GM10847 (cell line): ENCODE results near the gene REELD1.

Experiments used
- POLR2A ChIP-seq: IDR thresholded peaks from 2 replicates; pipeline ENCODE4 v1.6.1; 2011; ENCODE audit not compliant: insufficient read length; ENCODE audit errors: extremely low read depth

REELD1 gene

DNA sequence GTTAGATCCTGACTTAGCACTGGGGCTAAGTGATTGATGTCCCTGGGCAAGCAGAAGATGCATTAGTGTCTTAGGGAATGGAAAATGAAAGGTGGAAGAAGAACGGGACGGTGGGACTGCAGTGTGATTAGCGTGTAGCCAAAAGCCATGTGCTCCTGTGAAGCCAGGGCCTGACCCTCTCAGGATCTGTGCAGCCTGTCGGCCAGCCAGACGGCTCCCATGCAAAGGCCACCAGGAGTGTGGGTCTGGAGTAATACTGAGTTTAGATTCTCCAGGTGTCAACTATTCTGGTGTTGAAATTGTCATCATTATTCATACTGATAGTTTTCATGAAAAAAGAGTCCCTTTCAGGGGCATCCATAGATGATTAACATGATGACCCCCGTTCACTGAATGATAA, 32.0 kb downstream of the REELD1 start:
- TF ChIP-seq POLR2A, result no peak

DNA sequence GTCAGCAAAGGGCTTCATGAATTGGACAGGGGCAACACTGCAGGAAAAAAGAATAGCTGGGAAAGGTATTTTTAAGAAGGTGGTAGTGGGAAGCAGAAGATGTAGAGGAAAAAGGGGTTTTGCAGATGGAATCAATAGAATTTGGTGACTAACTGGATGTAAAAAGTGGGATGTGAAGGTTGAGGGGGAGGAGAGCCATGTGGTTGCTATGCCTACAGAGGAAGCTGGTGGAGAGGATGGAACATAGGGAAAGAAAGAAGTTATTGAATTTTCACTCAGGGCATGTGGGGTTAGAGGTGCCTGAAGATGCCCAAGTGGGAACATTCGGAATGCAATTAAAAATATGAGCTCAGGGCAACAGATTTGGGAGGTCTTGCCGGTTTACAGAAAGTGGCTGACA, 33.0 kb downstream of the REELD1 start:
- no peak for TF ChIP-seq POLR2A

DNA sequence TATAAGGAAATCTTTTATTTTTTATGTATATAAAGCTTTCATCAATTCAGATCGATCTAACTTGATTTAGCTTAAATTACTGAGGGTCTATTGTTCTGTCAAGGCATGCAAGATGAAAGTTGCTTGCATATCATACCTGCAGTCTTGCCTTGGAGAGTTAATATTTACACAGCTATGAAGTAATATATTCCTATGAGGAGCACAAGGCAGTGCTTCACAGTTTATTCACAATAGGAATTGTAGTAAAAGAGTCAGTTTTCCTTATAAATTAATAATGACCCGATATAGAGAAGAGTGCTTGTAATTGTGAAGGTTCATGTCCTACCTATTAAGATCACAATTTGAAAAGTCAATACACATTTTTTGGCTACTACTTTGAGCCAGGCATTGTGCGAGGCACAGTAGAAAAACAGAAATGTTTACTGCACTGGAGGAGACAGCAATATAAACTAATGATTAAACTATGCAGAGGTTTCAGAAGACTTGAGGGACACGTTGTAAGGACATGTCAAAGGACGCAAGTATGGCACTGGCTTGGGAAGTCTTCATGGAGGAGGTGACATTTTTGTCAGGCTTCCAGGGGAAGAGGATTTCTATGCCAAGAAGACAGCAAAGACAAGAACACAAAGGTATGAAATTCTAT, 38.8 kb downstream of the REELD1 start:
- no peak for TF ChIP-seq POLR2A

DNA sequence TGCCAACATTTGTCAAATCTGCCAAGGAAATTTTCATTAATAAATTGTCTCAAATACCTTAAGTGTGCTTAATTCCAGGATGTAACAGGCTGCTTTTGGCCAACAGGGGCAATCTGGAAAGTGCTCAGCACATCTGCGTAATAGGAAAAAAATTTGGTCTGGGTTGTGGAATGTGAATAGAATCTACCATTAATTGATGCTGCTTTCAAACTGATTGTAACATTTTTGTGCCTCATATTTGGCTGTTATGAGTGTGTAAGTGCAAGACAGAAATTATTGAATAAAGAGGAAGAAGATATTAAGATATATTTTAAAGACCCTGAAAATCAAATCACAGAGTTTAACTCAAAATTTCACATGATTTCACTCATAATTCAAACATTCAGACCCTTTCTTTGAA, 41.1 kb downstream of the REELD1 start:
- TF ChIP-seq POLR2A, result no peak

DNA sequence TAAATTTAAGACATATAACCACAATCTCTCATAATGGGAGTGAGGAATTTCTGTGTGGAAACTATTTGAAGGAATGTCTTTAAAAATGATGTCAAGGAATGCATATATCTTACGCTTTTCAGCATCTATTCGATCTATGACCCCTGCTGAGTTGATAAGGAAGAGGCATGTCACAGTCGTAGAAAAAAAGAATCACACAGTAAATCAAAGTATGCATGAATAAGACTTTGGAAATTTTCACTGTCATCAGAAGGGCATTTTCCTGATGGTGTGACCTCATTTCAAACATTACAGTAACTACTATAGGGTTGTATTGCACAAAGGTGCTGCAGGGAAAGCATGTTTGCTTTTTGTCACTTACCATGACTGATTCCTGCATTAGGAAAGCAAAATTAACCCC, 41.5 kb downstream of the REELD1 start:
- TF ChIP-seq POLR2A, result no peak

DNA sequence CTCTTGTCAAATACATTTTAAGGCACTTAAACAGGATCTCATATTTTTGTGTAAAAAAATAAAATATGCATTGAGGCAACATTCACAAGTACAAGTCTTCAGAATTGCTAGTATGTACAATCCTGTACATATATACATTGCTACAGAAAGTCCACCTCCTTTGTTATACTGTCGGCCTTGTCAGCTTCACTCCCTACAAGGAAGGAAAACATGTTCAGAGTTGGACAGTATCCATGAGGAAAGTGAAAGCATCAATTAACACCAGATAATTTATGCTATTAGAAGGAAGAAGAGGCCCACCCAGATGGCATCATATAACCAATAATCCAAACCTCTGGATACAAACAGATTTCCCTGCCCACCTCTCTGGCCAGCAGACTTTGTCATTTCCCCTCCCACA, 42.0 kb downstream of the REELD1 start:
- no peak for TF ChIP-seq POLR2A

DNA sequence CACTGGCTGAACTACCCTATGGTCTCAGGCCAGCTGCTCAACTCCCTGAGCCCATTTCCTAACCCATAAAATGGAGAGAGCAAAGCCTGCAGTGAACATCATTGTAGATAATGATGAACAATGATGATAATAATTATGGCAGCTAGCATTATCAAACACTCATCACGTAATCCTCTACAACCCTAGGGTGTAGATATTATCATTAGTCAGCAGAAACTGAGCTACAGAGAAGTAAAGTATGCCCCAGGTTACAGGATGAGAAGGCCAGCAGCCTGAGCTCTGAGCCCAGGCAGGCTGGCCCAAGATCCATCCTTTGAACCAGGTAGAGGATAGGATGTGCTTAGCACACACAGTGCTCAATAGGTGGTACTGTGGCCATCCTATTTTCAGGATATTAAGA, 43.2 kb downstream of the REELD1 start:
- no peak for TF ChIP-seq POLR2A

DNA sequence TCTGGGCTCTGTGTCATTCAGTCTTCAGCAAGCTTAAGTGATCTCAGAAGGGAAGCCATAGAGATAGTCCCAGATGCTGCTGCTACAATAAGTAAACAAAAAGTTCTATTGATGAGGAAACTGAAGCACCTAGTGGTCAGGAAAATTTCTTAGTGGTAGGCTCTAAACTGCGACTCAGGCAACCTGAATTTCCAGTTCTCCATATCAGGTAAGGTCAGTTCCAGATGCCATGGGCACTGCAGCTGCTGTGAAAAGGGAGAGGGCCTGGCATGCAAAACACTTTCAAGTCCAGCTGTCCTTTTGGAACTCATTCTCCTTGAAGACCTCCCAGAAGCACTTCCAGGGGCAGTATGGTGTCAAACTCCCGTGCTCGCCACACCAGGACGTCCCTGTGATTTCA, 46.2 kb downstream of the REELD1 start:
- no peak for TF ChIP-seq POLR2A

DNA sequence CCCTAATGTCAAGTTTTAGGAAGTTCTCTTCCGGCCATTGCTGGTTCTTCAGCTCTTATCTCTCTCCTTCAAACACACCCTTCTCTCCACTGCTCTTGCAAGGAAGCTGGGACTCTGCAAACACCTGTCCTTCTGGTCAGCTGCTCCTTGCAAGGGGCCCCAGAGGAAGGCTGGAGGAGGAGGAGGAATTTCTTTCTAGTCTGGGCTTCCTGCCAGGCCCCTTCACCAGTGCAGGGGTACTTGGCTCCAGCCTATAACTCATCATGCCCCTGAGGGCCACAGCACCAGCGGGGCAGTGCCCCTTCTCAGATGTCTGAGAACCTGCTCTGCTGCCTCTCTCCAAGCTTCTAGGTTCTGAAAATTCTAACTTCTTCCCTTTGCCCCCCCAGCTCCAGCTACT, 46.7 kb downstream of the REELD1 start:
- TF ChIP-seq POLR2A, result no peak

DNA sequence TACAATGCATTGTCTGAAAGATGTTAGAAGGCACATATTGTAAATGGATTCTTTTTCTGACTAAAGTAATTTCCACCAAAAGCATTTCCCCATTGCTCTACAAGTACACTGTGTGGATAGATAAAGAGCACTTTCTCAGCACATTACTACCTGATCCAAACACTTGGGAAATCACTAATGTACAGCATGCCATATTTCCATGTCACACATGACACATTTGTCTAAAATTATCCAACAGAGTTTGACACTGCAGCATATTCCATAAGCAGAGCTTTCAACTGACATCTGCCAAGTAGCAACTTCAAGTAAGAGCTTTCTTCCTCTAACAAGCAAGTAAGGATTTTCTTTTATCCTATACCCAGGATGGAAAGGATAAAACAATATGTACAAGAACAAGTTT, 49.5 kb downstream of the REELD1 start:
- no peak for TF ChIP-seq POLR2A

DNA sequence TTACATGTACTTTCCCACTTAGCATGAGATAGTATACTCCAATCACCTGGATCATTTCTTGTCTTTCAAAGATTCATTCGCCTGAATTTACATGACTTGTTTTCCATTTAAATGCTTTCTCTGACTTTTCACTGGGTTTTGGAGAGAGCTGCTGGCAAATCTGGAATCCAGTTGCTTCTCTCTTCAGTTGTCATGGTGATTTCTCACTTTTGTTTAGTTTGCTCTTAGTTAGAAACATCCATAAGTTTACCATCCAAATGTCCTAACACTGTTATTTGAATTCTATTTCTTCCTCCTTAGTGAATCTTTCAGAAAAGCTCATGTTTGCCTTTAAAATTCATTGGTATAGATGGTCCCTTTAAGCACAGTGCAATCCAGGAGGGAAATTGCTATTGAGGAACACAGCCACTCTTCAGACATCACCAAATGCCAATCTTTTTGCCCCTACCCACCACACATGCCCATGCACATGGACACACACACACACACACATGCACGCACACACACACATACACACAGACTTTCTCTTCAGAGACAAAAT, 51.7 kb downstream of the REELD1 start:
- TF ChIP-seq POLR2A, result no peak

DNA sequence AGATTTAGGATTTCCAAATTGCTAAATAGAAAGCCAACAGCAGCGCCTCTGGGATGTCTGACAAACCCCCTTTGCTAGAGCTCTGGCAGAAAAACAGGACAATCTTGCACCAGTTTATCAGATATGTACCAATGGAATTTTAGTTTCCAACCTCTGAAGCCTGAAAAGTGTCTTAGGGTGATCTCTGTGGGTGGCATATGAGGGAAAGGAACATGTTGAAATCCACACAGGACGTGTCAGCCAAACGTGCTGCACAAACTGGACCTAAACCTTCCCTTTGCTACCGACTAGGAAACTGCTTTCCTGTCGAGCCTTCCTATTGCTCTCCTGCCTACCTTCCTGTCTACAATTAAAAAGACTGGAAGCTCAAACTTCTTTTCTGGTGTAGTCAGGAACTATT, 53.5 kb downstream of the REELD1 start:
- TF ChIP-seq POLR2A, result no peak

DNA sequence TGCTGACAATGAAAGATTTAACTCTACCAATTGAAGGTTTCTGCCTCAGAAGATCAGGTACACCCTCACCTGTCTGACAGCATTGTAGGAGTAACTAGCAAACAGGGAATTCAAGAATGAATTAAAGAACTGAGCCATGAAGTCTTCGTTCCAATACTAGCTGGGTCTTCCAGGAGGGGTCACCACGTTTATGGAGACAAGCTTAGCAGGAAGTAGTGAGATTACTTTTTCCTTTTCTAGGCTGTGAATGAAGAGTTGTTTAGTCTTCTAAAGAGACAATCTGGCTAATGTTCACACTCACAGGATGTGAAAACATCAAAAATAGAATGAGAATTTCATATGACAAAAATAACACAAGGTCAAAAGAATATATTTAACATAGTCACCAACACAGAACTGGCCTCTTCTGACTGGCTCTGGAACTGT, 54.9 kb downstream of the REELD1 start:
- TF ChIP-seq POLR2A, result no peak

DNA sequence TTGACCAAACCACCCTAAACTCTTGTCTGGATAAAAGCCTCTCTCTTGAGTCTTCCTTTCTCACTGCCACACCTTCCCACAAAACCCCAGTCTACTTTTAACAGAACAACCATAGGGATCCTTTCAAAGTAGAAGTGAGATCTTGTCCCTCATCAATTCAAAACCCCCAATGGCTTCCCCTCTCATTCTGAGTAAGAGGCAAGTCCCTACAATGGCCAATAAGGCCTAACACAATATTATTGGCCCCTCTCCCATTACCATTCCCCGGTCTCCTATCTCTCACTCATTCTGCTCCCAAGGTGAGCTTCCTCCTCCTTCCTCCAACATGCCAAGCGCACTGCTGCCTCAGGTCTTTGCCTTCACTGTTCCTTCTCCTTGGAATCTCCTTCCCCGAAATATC, 57.1 kb downstream of the REELD1 start:
- TF ChIP-seq POLR2A, result no peak

DNA sequence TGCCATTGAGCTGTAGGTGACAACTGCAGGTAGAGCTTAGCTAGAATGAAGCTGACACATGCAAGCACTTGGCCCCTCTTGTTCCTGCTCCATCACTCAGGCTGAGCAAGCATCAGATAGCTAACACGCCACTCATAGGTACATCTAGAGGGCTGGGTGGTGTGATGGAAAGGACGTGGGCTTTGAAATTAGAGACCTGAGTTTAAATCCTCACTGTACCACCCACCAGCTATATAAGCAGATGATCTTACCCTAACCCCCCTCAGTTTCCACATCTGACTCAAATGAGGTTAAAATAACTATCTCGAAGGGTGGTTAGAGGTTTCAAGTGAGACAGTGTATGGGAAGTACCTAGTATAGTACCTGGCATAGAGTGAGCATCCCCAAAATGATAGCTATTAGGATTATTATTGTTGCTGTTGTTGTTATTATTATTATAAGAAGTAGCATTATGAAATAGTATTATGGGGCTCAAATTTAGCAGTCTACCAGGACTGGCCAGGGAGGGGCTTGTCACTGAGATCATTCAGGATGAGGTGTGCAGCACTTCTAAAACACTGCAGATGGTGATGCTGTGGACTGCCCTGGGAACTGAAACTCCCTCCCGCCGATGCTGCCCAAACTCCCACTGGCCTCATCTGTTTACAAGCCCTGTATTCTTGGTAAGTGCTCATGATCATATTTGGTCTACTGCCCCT, 59.0 kb downstream of the REELD1 start:
- TF ChIP-seq POLR2A, result no peak

DNA sequence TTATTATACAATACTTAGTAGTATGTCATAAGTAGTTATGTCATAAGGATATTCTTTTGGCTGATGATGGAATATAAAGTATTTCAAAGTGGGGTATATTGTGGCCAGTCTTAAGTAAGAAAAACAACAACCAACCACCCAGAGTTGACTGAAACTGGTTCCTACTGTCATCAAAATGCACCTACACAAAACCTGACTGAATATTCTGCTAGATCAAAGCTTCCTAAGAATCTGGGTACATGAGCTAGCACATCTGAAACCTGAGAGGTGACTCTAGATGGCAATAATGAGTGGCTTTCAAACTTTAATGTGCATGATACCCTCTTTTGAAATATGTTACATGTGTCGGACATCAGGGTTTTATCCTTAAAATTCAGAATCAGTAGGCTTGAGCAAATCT, 60.4 kb downstream of the REELD1 start:
- no peak for TF ChIP-seq POLR2A

DNA sequence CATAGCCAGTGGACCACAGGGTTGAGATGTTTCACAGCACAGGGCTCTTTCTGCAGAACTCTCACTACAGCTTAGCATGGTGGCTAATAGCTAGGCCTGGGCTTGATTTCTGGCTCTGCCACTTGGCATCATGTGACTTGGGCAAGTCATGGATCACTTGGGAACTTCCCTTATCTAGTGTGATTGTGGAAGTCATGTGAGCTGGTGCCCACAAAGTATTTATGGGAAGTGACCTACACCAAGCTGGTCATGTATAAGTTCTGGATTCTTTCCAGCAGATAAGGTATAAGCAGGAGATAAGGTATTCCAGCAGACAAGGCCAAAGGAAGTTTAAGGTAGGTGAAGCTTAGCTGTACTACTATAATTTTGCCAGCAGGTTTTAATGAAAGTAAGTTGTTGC, 61.0 kb downstream of the REELD1 start:
- TF ChIP-seq POLR2A, result no peak
